Right lung (tissue), 5 donors: Measurements from ENCODE around the gene IFNL4. TPM values are rescaled to one million over a fixed set of nuclear protein-coding genes. Genes with fewer than 3 reads are reported as not detected.
"Not testable (repeated sequence)": the region's sequence is repeated elsewhere in the genome, so short reads cannot be mapped to it uniquely, and the experiment has no call there.

Experiments
- DNase-seq, 2 donors: peaks; one replicate each; pipeline ENCODE4 v3.0.0-alpha.2; 2013
- polyA plus RNA-seq, 5 donors: library from polyadenylated mRNA; unstranded; fragments of 120-200 nt; gene quantifications; one replicate each; pipeline versions ENCODE4 v1.2.1 to v1.2.3, GENCODE V29; 2013; ENCODE audit warnings: inconsistent platforms in 1 of 5, low replicate concordance in 1 of 5; ENCODE audit not compliant: insufficient read length in 5 of 5, insufficient read depth in 1 of 5

IFNL4 gene
- polyA plus RNA-seq, 5 donors, result not detected

DNA sequence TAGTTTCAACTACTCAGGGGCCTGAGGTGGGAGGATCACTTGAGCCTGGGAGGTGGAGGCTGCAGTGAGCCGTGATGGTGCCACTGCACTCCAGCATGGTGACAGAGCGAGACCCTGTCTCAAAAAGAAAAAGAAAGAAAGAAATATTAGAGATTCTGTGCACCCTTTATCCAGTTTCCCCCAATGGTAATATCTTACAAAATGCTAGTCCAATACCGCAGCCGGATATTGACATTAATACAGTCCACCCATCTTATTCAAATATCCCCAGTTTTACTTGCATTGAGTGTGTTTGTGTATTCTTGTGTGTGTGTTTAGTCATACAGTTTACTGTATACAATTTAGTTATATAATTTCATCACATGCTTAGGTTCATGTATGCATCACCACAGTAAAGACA is 8.6 kb upstream of the IFNL4 start:
- no peak for DNase-seq

DNA sequence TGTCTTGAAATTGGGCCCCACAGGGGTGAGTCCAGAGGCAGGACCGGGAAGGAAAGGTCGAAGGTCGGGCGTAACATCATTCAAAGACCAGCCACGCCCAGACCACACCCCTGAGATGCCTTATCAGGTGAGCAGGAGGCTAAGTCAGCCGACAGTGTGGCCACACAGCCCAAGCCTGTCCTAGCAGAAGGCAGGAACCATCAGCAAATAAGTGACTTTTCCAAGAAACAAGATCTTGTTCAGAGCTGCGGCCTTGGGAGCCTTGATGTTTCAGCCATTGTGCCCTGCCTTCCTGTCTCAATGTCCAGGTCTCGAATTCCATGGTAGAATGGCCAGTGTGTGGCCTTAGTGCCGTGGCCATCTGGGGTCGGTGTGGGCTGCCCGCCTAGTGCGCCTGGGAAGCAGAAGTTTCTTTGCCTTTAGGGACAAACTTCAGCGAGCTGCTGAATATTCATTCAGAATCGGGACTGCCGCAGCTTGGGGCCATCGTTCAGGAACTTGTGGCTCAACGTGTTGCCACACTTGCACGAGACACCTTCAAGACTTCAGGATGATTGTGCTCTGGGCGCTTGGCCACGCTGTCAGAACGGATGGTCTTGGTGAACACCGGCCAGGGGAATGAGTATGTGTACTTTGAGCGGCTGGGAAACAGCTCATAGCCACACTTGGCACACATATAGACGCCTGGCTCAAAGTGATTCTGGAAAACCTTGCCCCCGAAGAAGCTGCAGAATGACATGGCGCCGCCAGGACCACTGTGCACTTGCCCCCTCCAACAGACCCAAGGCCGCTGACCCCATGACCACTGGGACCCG is 6.1 kb upstream of the IFNL4 start:
- DNase-seq, result no peak

DNA sequence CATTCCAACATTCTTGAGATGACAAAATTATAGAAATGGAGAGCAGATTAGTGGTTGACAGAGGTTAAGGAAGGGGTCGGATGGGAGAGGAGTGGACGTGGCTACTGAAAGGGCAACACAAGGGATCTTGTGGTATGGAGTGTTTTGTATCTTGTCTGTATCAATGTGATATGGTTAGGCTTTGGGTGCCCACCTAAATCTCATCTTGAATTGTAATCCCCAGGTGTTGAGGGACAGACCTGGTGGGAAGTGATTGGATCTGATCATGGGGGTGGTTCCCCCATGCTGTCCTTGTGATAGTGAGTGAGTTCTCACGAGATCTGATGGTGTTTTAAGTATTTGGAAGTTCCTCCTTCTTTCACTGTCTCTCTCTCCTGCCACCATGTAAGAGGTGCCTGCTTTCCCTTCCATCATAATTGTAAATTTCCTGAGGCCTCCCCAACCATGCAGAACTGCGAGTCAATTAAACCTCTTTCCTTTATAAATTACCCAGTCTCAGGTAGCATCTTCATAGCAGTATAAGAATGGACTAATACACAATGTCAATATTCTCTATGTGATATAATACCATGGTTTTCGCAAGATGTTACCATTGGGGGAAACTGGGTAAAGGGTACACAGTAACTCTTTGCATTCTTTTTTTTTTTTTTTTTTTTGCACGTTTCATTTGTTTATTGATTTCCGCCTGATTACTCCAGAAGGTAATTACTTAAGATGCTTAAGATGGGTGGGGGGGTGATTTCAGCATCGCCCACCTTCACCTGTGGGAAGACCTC is 4.9 kb upstream of the IFNL4 start:
- no peak for DNase-seq

DNA sequence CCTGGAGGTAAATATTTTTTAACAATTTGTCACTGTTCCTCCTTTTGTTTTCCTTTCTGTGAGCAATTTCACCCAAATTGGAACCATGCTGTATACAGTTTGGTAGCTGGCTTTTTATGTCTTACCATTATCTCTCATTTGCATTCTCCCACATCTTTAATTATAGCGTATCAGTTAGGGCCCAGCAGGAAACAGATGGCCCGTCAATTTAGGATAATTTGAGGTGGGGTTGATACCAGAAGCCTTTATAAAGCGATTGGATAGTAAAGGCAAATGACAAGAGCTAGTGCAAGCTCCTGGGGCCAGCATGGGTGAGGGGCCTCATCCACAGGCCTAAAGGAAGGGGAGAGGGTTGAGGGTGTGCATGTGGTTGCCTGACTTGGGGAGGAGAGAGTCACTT is 3.8 kb upstream of the IFNL4 start:
- DNase-seq, result no peak

DNA sequence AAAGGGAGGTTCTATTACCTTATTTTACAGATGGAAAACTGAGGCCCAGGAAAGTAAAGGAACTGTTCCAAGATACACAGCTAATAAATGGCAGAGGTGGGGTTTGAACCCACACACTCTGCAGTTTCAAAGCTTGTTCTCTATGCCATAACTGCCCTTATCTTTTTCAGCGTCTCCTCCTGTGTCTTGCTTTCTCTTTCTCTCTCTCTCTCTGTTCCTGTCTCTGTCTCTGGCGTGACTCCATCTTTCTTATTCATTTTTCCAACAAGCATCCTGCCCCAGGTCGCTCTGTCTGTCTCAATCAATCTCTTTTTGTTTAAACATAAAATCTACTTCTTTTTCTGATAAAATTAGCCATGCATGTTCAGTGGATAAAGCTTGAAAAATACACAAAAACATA is 3.2 kb upstream of the IFNL4 start:
- DNase-seq, result no peak

DNA sequence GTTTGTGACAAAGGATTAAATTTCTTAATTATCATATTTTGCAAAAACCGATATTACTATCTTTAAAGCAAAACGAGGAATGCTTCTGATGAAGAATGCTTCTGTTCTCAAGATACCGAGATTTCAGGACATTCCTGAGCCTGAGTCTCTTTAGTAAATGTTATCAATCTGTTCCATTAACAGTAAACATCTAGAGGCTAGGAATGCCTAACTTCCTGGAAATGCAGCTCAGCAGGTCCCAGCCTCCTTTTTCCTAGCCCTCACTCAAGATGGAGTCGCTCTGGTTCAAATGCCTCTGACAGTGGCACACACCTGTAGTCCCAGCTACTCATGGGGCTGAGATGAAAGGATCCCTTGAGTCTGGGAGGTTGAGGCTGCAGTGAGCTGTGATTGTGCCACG is 2.4 kb upstream of the IFNL4 start:
- DNase-seq, result no peak

DNA sequence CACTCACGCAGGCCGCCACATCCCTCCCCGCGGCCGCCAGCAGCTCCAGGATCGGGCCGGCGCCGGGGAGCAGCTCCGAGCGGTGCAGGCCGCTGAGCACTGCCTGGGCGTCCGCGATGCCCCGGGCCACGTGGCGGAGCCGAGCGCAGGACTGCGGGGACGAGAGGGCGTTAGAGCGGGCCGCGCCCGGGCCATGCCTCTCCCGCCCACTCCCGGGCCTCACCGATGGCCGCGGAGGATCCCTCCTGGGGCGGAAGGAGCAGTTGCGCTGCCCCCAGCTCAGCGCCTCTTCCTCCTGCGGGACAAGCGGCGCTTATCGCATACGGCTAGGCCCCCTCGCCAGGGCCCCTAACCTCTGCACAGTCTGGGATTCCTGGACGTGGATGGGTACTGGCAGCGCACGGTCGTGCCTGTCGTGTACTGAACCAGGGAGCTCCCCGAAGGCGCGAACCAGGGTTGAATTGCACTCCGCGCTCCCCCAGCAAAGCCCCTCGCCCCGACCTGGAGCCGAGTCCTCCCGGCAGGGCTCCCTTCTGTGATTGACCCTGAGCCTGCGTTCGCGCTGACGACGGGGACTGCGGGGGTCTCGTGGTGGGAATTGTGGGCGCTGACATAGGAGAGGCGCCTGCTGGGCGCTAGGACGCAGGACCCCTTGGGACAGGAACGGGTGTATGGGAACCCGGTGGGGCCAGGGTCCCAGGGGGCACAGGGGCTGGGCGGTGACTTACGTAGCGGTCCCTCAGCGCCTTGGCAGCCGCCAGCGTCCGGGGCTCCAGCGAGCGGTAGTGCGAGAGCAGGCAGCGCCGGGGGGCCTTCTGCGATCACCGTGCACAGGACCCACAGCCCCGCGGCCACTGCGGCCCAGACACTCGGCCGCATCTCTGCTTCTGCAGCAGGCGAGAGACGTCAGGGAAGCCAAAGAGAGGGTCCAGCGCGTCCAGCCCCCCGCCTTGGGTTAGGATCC is 673 bp downstream of the IFNL4 start:
- DNase-seq, result no peak

DNA sequence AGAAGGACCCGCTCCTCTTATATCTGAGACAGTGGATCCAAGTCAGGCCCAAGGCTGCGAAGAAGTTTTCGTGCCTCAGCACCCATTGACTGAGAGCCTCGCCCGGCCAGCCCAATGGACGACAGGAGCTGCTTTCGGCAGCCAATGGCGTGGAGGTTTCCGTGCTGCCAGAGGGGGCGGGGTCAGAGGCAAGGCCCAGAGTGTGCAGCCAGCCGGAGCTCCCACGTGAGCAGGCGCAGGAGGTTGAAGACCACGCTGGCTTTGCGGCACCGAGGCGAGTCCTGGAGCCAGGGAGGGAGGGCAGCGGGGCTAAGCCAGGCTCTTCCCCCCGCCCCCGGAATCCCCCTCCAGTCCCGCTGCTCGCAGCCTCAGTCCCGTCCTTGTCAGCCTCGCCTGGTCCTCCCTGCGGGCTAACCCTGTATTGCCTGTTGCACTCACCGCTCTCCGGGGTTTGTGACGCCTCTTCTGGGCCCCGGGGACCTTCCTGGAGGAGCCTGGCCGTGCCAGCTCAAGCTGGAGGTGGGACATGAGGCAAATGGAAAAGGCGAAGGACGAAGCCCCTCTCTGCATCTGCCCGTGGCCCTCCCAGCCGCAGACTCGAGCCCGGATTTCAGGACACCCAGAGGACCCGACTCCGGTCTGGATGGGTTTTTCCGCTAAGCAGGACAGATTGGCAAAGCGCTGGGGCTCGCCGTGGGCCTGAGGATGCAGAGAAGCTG is 1.5 kb downstream of the IFNL4 start:
- no peak for DNase-seq

DNA sequence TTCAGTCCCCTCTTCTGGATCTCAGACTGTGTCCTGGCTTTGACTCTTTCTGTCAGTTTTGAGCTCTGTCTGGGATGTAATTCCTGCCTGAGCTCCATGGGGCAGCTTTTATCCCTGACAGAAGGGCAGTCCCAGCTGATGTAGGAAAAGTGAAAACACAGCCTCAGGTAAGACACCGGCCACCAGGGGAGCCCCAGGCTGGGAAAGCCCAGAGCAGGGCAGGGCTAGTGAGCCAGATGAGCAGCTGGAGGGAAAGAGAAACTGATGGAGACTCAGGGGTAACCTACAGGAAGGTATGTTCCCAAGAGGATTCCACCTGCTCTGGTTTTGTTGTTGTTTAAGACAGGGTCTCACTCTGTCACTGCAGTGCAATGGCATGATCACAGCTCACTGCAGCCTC is 3.5 kb downstream of the IFNL4 start:
- DNase-seq, result not testable (repeated sequence)

DNA sequence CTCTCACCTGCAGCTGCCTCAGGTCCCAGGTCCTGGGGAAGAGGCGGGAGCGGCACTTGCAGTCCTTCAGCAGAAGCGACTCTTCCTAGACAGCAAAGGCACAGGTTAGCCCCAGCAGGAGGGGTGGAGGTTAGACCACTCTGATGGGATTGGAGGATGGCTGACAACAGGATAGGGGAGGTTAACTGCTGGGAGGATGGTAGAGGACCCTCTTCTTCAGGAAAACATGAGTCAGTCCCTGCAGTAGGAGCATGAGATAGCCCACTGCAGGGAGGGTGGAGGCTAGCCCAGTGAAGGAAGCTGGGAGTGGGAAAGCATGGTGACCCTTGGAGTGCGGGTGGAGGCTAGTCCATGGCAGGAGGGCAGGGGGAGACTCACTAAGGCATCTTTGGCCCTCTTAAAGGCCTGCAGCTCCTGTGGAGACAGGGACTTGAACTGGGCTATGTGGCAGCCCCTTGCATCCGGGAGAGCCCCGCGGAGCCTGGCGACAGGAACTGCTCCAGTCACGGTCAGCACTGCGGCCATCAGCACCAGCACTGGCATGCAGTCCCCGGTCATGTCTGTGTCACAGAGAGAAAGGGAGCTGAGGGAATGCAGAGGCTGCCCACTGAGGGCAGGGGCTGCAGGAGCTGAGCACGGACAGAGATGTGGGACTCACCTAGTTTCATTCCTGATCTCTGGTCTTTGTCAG is 4.1 kb downstream of the IFNL4 start, which contains the start of gene IFNL3:
Gene IFNL3, minus strand, starts transcription at position 597 of the 691 bp plus-strand sequence. Its CDS starts 39 bp downstream, at position 558.
- DNase-seq, result not testable (repeated sequence)

DNA sequence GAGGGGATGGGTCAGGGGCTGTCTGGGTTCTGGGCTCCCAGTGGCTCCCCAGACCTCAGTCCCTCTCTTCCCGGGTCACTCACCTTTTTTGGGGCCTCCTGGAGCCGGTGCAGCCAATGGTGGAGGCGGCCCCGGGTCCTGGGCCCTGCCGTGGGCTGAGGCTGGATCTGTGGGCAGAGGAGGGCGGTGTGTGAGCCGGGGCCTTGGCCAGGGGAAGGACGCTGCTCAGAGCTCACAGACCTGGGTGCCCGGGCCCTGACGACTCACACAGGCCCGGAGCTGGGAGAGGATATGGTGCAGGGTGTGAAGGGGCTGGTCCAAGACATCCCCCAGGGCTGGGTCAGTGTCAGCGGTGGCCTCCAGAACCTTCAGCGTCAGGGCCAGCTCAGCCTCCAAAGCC is 4.9 kb downstream of the IFNL4 start:
- DNase-seq, result not testable (repeated sequence)

DNA sequence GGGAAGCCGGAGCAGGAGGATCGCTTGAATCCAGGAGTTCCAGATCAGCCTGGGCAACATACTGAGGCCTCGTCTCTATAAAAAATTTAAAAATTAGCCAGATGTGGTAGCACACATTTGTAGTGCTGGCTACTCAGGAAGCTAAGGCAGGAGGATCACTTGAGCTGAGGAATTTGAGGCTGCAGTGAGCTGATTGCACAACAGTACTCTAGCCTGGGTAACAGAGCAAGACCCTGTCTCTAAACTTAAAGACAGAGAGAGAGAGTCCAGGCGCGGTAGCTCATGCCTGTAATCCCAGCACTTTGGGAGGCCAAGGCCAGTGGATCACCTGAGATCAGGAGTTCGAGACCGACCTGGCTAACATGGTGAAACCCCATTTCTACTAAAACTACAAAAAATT is 8.2 kb downstream of the IFNL4 start:
- no peak for DNase-seq

DNA sequence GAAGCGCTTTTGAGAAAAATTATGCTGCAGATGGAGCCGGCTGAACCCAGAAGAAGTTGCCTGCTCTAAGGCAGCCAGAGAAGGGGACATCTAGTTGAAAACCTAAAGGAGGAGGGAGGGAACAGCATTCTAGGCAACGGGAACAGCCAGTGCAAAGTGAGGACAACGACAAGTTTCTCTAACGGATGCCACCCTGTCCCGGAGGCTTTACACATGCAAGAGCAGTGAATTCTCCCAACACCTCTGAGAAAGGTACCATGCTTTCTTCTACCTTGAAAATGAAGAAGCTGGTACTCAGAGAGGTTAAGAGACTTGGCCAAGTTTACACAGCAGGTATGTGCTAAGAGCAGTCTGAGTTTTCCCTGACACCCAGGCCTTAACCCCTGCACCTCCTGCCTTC is 9.7 kb downstream of the IFNL4 start:
- DNase-seq, result no peak

DNA sequence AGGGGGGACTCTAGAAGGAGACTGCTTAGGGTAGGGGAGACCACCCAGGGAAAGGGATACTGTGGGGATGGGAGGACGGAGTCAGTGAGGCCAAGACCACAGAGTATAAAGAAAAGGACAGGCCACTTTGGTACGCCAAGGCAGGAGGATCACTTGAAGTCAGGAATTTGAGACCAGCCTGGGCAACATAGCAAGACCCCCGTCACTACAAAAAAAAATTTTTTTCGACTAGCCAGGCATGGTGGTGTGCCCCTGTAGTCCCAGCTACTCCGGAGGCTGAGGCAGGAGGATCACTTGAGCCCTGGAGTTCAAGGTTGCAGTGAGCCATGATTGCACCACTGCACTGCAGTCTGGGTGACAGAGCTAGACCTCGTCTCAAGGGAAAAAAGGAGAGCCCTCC is 10.4 kb downstream of the IFNL4 start:
- DNase-seq, result no peak

DNA sequence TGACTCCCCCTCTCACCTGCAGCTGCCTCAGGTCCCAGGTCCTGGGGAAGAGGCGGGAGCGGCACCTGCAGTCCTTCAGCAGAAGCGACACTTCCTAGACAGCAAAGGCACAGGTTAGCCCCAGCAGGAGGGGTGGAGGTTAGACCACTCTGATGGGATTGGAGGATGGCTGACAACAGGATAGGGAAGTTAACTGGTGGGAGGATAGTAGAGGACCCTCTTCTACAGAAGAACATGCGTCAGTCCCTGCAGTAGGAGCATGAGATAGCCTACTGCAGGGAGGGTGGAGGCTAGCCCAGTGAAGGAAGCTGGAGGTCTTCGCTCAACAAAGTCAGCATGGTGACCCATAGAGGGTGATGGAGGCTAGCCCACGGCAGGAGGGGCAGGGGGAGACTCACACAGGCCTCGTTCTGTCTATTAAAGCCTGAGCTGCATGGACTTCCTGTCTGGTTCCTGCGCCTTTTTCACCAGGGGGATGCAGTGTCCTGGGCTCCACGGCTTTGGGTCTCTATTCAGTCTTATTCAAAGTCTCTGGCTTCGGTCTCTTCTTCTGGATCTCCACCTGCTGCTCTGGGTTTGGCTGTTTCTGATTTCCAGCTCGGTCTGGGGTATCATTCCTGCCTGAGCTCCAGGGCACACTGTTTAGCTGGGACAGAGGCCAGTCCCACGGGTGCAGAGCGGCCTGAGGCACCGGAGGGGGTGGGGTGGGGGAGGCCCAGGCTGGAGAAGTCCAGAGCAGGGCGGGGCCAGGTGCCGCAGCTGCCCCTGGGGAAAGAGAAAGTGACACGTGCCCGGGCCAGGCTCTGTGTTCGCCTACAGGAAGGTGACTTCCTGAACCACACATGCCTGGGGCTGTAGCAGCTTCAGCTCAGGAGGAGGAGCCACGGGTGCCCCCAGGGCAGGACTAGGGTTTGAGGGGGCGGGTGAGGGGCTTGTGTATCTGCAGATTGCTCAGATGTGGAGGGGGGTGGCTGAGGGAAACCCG is 11.2 kb downstream of the IFNL4 start:
- no peak for DNase-seq

DNA sequence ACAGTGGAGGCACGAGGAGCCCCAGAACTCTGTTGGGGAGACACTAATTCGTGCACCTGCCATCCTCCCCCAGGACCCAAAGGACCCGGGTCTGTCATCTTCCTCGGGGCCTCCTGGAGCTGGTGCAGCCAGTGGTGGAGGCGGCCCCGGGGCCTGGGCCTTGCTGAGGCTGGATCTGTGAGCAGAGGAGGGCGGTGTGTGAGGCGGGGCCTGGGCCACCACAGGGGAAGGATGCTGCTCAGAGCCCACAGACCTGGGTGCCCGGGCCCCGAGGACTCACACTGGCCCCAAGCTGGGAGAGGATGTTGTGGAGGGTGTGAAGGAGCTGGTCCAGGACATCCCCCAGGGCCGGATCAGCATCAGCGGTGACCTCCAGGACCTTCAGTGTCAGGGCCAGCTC is 12.1 kb downstream of the IFNL4 start:
- DNase-seq, result no peak

DNA sequence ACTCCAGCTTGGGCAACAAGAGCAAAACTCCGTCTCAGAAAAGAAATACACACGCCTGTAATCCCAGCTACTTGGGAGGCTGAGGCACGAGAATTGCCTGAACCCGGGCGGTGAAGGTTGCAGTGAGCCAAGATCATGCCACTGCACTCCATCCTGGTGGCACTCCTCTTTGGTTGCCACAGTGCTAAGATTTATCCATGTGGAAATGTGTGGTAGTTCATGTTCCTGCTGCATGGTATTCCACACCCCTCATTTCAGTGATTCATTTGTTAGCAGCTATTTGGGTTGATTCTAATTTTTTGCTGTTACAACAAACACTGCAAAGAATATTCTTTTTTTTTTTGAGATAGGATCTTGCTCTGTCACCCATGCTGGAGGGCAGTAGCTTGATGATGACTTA is 15.9 kb downstream of the IFNL4 start:
- no peak for DNase-seq

DNA sequence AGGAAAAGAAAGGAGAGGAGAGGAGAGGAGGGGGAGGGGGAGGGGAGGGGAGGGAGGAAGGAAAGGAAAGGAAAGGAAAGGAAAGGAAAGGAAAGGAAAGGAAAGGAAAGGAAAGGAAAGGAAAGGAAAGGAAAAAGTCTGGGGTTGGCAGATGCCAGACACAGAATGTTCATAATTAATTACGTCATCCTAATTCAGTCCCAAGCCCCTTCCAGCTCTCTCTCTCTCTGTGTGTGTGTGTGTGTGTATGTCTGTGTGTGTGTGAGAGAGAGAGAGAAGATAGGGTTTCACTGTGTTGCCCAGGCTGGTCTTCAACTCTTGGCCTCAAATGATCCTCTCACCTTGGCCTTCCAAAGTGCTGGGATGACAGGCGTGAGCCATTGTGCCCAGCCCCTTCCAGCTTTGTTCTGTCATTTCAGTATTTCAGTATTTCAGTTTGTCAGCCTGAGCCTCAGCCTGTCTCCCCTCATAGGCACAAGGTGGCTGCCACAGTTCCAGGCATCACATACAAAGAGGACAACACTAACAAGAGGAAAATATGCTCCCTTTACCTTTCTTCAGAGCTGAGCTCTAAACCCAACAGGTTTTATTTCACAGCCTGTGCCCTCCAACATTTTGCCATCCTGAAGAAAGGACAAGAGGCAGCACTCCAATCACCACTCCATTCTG is 18.4 kb downstream of the IFNL4 start:
- no peak for DNase-seq

DNA sequence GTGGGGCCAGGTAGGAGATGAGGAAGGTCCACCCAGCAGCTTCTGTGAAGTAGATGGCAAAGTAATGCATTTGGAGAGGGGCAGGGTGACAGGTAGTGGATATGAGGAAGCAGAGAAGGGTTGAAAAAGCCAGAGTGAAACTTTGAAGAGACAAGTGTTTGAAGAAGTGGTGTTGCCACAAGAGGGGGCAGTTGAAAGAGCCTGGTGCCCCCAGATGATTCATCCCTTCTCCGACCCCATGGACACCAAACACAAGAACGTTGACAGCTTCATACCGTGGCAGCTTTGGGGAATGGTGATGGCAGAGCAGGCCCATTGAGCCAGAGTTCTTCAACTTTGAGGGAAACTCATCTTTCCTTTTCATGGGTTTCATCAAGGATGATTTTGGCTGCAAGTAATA is 23.7 kb downstream of the IFNL4 start:
- no peak for DNase-seq
